DOHH2 (cell line): ENCODE results near the gene DACT2.

ENCODE experiments used
- H3F3A ChIP-seq: fragments of 200-600 bp; sonication (generic), shearing (Covaris generic); 2 replicates; pipeline ENCODE4 v1.6.0; 2016; ENCODE audit warnings: antibody characterized with exemption, mild to moderate bottlenecking; ENCODE audit not compliant: control insufficient read depth, insufficient read depth
- H3K27ac ChIP-seq: fragments of 200-600 bp; sonication (generic); 2 replicates; pipeline ENCODE4 v1.5.1; 2014; ENCODE audit warnings: low read depth, mild to moderate bottlenecking, low read length, moderate library complexity
- H3K27me3 ChIP-seq: fragments of 200-600 bp; sonication (generic); 2 replicates; pipeline ENCODE4 v1.6.1; 2014; ENCODE audit warnings: mild to moderate bottlenecking, low read length, mixed read lengths; ENCODE audit not compliant: control insufficient read depth
- H3K36me3 ChIP-seq: fragments of 200-600 bp; sonication (generic); 2 replicates; pipeline ENCODE4 v1.6.1; 2014; ENCODE audit warnings: mild to moderate bottlenecking, low read length, moderate library complexity, mixed read lengths; ENCODE audit not compliant: control insufficient read depth
- H3K4me1 ChIP-seq: fragments of 200-600 bp; sonication (generic); 2 replicates; pipeline ENCODE4 v1.6.1; 2014; ENCODE audit warnings: mild to moderate bottlenecking, low read length, mixed read lengths; ENCODE audit not compliant: control insufficient read depth
- H3K4me2 ChIP-seq: fragments of 200-600 bp; sonication (generic); 2 replicates; pipeline ENCODE4 v1.6.0; 2014; ENCODE audit warnings: mild to moderate bottlenecking, low read length, moderate library complexity
- H3K4me3 ChIP-seq: fragments of 200-600 bp; sonication (generic); 2 replicates; pipeline ENCODE4 v1.5.1; 2014; ENCODE audit warnings: mild to moderate bottlenecking, low read length, mixed read lengths
- H3K79me2 ChIP-seq: fragments of 200-600 bp; sonication (generic); 2 replicates; pipeline ENCODE4 v1.6.1; 2014; ENCODE audit warnings: mild to moderate bottlenecking, low read length, mixed read lengths; ENCODE audit not compliant: control insufficient read depth
- H3K9me2 ChIP-seq: fragments of 200-600 bp; sonication (generic); replicated peaks from 2 replicates; pipeline ENCODE4 v1.6.1; 2014; ENCODE audit warnings: mild to moderate bottlenecking, low read length, mixed read lengths; ENCODE audit not compliant: control insufficient read depth
- H3K9me3 ChIP-seq: fragments of 200-600 bp; sonication (generic); 2 replicates; pipeline ENCODE4 v1.6.1; 2014; ENCODE audit warnings: antibody characterized with exemption, low read length, mixed read lengths; ENCODE audit not compliant: control insufficient read depth, insufficient read depth
- H4K20me1 ChIP-seq: fragments of 200-600 bp; sonication (generic); 2 replicates; pipeline ENCODE4 v1.6.0; 2014; ENCODE audit warnings: low read depth, mild to moderate bottlenecking, antibody characterized with exemption, low read length, moderate library complexity; ENCODE audit not compliant: control insufficient read depth, insufficient read depth
- EZH2phosphoT487 ChIP-seq: fragments of 200-600 bp; sonication (generic); IDR thresholded peaks from 2 replicates; pipeline ENCODE4 v1.6.1; 2017; ENCODE audit warnings: borderline replicate concordance, mild to moderate bottlenecking, antibody characterized with exemption, low read length, moderate library complexity, mixed read lengths
- TF ChIP-seq, protein P1 (sequence below): fragments of 200-600 bp; sonication (generic); IDR thresholded peaks from one replicate; pipeline ENCODE4 v1.5.1; 2014; ENCODE audit warnings: antibody characterized with exemption, mild to moderate bottlenecking, low read depth, low read length; ENCODE audit not compliant: poor library complexity, severe bottlenecking

DACT2 gene

DNA sequence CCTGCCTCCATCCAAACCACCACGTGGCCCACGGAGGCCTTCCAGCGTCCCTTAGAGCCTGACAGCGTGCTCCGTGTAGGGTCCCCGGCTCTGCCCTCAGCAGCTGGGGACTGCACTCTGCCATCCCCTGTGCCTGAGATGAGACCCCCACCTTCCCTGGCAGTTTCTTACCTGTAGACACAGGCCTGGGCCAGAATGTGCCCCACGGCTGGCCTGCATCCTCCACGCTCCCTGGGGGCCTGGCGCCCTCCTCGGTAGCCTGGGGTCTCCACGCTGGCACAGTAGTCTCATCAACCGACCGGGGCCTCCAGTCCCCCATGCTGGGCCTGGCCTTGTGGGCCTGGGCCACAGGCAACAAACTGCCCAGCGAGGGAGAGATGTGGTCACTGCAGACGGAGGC is 9.6 kb downstream of the DACT2 start:
- H3K36me3 ChIP-seq = no peaks in the 10 kb centered on the region
- peaks cover 13% of the 10 kb centered on the region; the same call in 1 of the 2 replicates for H3K9me3 ChIP-seq
- no peak overlapping the region for H3K27ac ChIP-seq
- H3K4me1 ChIP-seq = no peaks in the 10 kb centered on the region
- H3K9me2 ChIP-seq = no peaks in the 10 kb centered on the region
- H3K79me2 ChIP-seq = no peaks in the 10 kb centered on the region
- no peaks in the 10 kb centered on the region for H3F3A ChIP-seq
- H3K4me3 ChIP-seq = no peak overlapping the region
- no peak overlapping the region for H3K4me2 ChIP-seq
- H4K20me1 ChIP-seq = no peaks in the 10 kb centered on the region
- H3K27me3 ChIP-seq = no peaks in the 10 kb centered on the region
- TF ChIP-seq, protein P1, sequence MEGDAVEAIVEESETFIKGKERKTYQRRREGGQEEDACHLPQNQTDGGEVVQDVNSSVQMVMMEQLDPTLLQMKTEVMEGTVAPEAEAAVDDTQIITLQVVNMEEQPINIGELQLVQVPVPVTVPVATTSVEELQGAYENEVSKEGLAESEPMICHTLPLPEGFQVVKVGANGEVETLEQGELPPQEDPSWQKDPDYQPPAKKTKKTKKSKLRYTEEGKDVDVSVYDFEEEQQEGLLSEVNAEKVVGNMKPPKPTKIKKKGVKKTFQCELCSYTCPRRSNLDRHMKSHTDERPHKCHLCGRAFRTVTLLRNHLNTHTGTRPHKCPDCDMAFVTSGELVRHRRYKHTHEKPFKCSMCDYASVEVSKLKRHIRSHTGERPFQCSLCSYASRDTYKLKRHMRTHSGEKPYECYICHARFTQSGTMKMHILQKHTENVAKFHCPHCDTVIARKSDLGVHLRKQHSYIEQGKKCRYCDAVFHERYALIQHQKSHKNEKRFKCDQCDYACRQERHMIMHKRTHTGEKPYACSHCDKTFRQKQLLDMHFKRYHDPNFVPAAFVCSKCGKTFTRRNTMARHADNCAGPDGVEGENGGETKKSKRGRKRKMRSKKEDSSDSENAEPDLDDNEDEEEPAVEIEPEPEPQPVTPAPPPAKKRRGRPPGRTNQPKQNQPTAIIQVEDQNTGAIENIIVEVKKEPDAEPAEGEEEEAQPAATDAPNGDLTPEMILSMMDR = no peak
- TF ChIP-seq EZH2phosphoT487 = no peak

DNA sequence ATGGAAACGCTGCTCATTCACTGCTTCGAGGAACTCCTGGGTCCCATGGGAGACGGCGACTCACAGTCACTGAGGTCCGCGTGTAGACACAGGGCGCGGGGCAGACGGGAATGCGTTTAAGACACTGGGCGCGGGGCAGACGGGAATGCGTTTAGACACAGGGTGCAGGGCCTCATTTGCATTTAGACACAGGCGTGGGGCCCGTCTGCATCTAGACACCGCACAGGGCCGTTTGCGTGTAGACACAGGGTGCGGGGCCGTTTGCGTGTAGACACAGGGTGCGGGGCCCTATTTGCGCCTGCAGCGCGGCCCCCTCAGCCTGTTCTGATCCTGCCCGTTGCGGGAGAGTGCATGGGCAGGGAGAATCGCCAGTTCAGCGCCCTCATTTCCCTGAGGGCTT is 10.4 kb downstream of the DACT2 start:
- H3K27ac ChIP-seq = no peak overlapping the region

DNA sequence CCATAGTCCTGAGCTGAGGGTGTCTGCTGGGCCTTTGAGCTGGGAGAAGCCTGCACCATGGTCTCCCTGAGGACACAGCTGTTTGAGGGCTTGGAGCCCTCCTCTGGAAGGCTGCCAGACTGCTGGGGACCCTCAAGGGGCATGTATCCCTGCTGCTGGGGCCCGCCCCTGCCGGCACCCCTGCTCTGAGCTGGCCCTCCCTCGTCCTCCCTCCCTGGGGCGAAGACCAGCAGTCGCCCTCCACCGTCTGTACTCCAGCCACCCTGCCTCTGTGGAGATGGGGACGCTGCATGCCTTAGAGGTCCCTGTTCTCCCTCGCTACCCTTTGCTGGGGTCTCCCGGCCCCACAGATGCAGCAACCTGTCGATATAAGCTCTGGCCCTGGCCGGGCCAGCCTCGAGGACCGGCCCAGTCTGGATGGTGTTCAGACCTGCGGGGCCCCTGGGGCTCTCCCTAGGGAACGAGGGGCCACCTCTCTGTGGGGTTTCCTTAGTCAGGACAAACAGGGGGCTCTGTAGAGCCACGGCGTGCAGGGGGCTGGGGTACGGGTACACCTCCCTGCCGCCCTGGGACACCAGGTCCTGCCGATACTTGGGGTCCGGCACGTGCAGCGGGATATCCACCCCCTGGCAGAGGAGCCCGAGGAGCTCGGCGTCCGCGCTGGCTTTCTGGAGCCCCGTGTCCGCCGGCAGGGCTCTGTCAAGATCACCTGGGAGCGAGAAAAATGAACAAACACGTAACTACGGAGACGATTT is 11.0 kb downstream of the DACT2 start:
- Histone ChIP-seq H3K4me2 (no peak overlapping the region), H3K9me3 (peaks cover 13% of the 10 kb centered on the region; the same call in 1 of the 2 replicates), H4K20me1 (no peaks in the 10 kb centered on the region), H3F3A (no peaks in the 10 kb centered on the region), H3K4me3 (no peak overlapping the region), H3K27ac (no peak overlapping the region), H3K4me1 (no peaks in the 10 kb centered on the region), H3K36me3 (no peaks in the 10 kb centered on the region), H3K27me3 (no peaks in the 10 kb centered on the region), H3K9me2 (no peaks in the 10 kb centered on the region), H3K79me2 (no peaks in the 10 kb centered on the region)
- no peak for TF ChIP-seq EZH2phosphoT487
- TF ChIP-seq, protein P1 = no peak

More for the DNA sequence above, 10.4 kb downstream of the DACT2 start:
- no peaks in the 10 kb centered on the region for H3K9me2 ChIP-seq
- peaks cover 13% of the 10 kb centered on the region; the same call in 1 of the 2 replicates for H3K9me3 ChIP-seq
- no peak overlapping the region for H3K4me3 ChIP-seq
- no peaks in the 10 kb centered on the region for H3K79me2 ChIP-seq
- no peaks in the 10 kb centered on the region for H3K4me1 ChIP-seq
- H4K20me1 ChIP-seq = no peaks in the 10 kb centered on the region
- no peak overlapping the region for H3K4me2 ChIP-seq
- no peaks in the 10 kb centered on the region for H3K27me3 ChIP-seq
- no peaks in the 10 kb centered on the region for H3F3A ChIP-seq
- no peaks in the 10 kb centered on the region for H3K36me3 ChIP-seq
- no peak for TF ChIP-seq EZH2phosphoT487
- TF ChIP-seq, protein P1 = no peak
